BE2C (cell line): Measurements from ENCODE around the gene YJU2.

Source experiments
- DNase-seq: peaks from one replicate; pipeline ENCODE4 v3.0.0-alpha.2; 2020
- H3K27me3 ChIP-seq: fragments of 250-450 bp; sonication (Bioruptor Pico); 2 replicates; pipeline ENCODE4 v1.5.1; 2020; ENCODE audit warnings: mild to moderate bottlenecking
- H3K36me3 ChIP-seq: fragments of 250-450 bp; sonication (Bioruptor Pico); 2 replicates; pipeline ENCODE4 v1.5.1; 2020; ENCODE audit warnings: mild to moderate bottlenecking
- H3K4me1 ChIP-seq: fragments of 250-450 bp; sonication (Bioruptor Pico); 2 replicates; pipeline ENCODE4 v1.5.1; 2020
- H3K4me3 ChIP-seq: 2 replicates; pipeline ENCODE4 v1.5.1; 2011; ENCODE audit warnings: low read depth, low read length
- H3K9me3 ChIP-seq: fragments of 250-450 bp; sonication (Bioruptor Pico); 2 replicates; pipeline ENCODE4 v1.5.1; 2020
- TF ChIP-seq, protein P1 (sequence below): IDR thresholded peaks from 2 replicates; pipeline ENCODE4 v1.5.1; 2012; ENCODE audit warnings: mild to moderate bottlenecking, low read depth, low read length

Gene YJU2

DNA sequence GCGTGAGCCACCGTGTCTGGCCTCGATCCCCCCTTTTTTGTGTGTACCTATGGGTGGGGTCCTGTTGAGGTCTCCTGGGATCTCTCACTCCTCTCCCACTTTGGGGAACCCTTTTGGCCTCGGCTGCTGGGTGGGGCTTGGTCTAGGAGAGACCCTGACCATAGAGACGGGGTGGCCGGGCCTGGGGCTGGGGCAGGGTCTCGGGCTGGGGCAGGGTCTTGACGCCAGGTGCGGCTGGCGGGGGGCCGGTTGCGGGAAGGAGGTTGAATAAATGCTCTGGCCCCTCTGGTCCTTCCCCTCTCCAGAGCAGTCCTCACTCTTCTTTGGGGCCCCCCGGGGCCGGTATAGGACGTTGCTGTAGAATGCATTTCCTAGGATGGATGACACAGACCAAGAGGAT is 45.6 kb downstream of the YJU2 start:
- TF ChIP-seq, protein P1, sequence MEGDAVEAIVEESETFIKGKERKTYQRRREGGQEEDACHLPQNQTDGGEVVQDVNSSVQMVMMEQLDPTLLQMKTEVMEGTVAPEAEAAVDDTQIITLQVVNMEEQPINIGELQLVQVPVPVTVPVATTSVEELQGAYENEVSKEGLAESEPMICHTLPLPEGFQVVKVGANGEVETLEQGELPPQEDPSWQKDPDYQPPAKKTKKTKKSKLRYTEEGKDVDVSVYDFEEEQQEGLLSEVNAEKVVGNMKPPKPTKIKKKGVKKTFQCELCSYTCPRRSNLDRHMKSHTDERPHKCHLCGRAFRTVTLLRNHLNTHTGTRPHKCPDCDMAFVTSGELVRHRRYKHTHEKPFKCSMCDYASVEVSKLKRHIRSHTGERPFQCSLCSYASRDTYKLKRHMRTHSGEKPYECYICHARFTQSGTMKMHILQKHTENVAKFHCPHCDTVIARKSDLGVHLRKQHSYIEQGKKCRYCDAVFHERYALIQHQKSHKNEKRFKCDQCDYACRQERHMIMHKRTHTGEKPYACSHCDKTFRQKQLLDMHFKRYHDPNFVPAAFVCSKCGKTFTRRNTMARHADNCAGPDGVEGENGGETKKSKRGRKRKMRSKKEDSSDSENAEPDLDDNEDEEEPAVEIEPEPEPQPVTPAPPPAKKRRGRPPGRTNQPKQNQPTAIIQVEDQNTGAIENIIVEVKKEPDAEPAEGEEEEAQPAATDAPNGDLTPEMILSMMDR: no peak
- H3K4me3 ChIP-seq: no peak overlapping the region
- H3K4me1 ChIP-seq: peaks cover 12% of the 10 kb centered on the region
- no peaks in the 10 kb centered on the region for H3K9me3 ChIP-seq
- no peaks in the 10 kb centered on the region for H3K27me3 ChIP-seq
- peaks cover 29% of the 10 kb centered on the region for H3K36me3 ChIP-seq
- no peak for DNase-seq

DNA sequence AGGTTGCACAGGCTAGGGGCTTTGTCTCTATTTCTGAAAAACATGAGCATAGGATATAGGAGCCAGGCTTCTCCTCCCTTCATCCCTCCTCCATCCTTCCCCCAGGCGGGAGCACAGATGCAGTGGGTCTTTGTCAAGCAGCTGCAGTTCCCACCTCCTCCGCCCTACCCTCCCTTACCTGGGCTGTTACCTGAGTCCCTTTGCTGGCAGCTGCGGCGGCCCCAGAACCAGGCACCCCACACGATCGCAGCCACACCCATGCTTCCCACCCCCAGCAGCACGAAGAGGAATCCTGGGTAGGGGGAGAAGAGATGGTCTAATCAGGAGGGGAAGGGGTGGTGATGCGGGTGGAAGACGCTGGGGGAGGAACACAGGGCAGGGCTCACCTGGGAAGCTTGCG is 47.5 kb downstream of the YJU2 start:
- H3K27me3 ChIP-seq: no peaks in the 10 kb centered on the region
- TF ChIP-seq, protein P1: no peak

DNA sequence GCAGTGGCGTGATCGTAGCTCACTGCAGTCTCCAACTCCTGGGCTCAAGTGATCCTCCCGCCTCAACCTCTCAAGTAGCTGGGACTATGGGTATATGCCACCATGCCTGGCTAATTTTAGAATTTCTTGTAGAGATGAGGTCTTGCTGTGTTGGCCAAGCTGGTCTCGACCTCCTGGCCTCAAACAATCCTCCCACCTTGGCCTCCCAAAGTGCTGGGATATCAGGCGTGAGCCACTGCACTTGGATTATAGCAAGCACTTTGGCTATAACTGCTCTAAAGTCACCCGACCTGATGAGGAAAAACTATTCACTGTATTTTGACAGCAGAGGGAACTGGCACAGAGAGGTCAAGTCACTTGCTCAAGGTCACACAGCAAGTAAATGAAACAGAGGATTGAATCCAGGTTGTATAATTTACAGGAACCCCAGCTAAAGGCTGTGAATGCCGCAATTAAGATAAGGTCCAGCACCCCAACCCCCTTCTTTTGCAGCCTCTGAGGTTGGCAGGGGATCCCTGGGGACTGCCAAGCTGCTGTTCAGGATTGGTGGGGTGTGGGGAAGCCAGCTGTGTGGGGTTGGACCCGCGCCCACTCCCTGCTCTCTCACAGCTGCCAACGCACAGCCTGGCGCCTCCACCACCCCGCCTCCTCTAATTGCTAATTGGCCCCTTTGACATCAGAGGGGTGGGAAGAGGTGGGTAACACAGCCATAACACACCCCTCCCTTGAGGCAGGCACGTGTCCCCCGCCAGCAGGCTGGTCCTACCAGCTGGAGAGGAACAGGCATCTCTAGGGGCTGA is 49.3 kb downstream of the YJU2 start:
- H3K4me3 ChIP-seq: no peak overlapping the region
- no peaks in the 10 kb centered on the region for H3K9me3 ChIP-seq
- 0 out of 2 replicates have a peak, but pooled peaks cover 2% of the 10 kb centered on the region for H3K36me3 ChIP-seq
- peak; percentile 89 for DNase-seq
- peaks cover 10% of the 10 kb centered on the region for H3K4me1 ChIP-seq
- H3K27me3 ChIP-seq: no peaks in the 10 kb centered on the region
- TF ChIP-seq, protein P1: no peak

More for the DNA sequence above, 47.5 kb downstream of the YJU2 start:
- Histone ChIP-seq H3K9me3 (no peaks in the 10 kb centered on the region), H3K4me1 (peaks cover 12% of the 10 kb centered on the region), H3K36me3 (peaks cover 16% of the 10 kb centered on the region), H3K4me3 (no peak overlapping the region)
- DNase-seq: no peak

DNA sequence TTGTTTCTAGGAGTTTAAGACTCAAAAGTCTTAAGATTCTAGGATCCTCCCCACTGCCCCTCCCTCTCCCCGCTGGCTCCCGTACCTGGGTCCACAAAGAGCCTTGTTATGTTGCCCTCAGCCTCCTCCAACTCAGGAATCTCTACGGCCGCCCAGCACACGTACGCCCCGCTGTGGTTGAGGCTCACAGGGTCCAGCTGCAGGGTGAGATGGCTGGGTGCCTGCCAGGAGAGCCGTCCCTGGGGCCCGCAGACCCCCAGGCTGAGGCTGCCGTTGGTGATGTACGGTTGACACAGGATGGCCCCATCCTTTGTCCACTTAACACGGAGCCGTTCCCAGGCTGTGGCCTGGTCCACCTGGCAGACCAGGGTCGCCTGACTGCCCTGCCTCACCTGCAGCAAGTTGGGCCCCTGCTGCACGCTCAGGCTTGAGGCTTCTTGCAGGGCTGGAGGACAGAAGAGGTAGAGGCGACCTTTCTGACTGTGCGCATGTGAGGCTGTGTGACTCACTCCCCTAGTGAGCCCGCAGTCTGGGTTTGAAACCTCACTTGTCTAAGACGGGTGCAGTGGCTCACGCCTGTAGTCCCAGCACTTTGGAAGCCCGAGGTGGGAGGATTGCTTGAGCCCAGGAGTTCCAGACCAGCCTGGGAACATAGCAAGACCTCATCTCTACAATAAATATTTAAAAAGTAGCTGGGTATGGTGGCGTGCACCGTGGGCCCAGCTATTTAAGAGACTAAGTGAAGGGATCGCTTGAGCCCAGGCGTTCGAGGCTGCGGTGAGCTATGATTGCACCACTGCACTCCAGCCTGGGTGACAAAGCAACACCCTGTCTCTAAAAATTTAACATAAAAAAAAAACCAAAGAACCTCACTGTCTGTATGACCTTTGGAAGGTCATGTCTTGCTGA is 51.3 kb downstream of the YJU2 start:
- Histone ChIP-seq H3K27me3 (no peaks in the 10 kb centered on the region), H3K4me1 (peaks cover 11% of the 10 kb centered on the region), H3K36me3 (no peaks in the 10 kb centered on the region), H3K9me3 (no peaks in the 10 kb centered on the region), H3K4me3 (no peak overlapping the region)
- TF ChIP-seq, protein P1: peak; percentile 33
- DNase-seq: peak; percentile 43

DNA sequence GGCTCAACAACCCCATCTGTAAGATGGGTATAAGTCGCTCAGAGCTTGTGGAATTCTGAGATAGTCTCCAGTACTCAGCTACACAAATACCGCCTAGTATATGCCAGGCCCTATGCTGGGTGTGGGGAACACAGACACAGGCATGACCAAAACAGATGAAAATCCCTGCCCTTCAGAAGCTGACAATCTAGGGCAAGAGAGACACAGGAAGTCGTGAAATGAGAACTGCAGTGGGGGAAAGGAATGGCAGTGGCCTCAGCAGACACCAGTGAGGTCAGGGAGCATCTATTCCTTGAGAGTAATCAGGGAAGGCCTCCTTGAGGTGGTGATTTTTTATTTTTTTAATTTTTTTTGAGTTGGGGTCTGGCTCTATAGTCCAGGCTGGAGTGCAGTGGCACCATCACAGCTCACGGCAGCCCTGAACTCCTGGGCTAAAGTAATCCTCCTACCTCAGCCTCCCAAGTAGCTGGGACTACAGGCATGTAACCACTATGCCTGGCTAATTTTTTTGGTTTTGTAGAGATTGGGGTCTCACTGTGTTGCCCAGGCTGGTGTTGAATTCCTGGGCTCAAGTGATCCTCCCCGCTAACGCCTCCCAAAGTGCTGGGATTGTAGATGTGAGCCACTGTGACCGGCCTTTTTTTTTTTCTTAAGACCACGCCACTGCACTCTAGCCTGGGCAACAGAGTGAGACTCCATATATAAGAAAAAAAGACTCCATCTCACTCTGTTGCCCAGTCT is 52.1 kb downstream of the YJU2 start:
- H3K4me3 ChIP-seq: no peak overlapping the region
- DNase-seq: no peak
- TF ChIP-seq, protein P1: no peak

More for the DNA sequence above, 52.1 kb downstream of the YJU2 start:
- H3K27me3 ChIP-seq: no peaks in the 10 kb centered on the region
- H3K36me3 ChIP-seq: no peaks in the 10 kb centered on the region
- peaks cover 11% of the 10 kb centered on the region for H3K4me1 ChIP-seq
- H3K9me3 ChIP-seq: no peaks in the 10 kb centered on the region
